G401.6 (cell line): ENCODE measurements around the gene PRDX6.
"Not testable (repeated sequence)": the region's sequence is repeated elsewhere in the genome, so short reads cannot be mapped to it uniquely, and the experiment has no call there.

Source experiments
- FAIRE-seq: peaks from 2 replicates; lab custom pipeline; 2012; peaks lifted over from hg19 to GRCh38; lab: Jason Lieb, UNC

PRDX6 gene

DNA sequence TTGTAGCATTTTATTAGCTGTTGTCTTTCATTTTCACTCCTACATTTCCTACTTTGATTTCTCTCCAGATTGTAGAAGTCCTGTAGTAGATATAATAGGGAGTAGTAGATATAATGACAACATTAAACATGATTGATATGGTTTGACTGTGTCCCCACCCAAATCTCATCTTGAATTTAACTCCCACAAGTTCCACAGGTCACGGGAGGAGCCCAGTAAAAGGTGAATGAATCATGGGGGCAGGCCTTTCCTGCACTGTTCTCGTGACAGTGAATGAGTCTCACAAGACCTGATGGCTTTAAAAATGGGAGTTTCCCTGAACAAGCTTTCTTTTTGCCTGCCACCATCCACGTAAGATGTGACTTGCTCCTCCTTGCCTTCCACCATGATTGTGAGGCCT is 7.5 kb upstream of the PRDX6 start:
- no peak for FAIRE-seq

DNA sequence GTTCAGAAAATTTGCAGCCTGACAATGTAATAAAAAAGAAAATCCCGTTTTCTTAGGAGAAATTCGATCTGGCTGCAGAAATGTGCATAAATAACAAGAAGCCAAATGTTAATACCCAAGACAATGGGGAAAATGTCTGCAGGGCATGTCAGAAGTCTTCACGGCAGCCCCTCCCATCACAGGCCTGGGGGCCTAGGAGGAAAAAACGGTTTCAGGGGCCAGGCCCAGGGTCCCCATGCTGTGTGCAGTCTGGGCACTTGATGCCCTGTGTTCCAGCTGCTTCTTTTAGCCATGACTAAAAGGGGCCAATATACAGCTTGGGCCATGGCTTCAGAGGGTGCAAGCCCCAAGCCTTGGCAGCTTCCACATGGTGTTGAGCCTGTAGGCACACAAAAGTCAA is 6.5 kb upstream of the PRDX6 start:
- FAIRE-seq = no peak

DNA sequence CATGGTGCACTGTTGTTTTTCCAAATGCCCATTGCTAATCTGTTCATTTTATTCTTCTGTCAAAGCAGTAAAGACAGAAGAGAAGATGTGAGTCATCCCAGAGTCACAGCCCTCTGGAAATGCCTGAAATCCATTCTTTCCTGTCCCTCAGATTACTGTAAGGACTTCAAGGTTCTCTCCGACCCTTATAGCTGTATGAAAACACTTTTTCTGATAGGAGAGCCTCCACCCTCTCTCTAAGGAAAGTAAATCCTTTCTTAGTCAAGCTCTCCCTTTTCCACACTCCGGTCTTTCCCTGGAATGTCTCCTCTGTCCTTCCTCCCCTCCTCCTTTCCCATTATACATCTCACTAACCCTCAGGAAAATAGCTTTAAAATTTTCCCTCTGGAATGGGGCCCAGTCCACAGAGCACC is 3.5 kb upstream of the PRDX6 start:
- no peak for FAIRE-seq

DNA sequence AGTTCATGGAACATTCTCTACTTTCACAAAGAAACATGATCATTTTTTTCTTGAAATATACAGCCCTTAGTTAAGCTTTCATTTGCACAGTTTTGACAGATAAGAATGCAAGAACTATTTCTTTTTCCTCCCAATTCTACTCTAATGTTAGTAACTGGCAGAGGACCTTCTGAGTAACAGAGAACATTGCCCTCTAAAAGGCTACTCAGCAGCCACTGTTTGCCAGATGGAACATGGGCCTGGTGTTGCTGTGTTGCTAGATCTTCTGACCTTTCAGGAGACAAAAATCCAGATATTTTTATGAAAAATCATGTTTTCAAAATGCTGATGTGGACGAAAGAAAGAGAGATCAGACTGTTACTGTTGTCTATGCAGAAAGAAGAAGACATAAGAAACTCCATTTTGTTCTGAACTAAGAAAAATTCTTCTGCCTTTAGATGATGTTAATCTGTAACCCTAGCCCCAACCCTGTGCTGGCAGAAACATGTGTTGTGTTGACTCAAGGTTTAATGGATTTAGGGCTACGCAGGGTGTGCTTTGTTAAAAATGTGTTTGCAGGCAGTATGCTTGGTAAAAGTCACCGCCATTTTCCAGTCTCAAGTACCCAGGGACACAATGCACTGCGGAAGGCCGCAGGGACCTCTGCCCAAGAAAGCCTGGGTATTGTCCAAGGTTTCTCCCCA is 2.9 kb upstream of the PRDX6 start:
- FAIRE-seq = no peak

DNA sequence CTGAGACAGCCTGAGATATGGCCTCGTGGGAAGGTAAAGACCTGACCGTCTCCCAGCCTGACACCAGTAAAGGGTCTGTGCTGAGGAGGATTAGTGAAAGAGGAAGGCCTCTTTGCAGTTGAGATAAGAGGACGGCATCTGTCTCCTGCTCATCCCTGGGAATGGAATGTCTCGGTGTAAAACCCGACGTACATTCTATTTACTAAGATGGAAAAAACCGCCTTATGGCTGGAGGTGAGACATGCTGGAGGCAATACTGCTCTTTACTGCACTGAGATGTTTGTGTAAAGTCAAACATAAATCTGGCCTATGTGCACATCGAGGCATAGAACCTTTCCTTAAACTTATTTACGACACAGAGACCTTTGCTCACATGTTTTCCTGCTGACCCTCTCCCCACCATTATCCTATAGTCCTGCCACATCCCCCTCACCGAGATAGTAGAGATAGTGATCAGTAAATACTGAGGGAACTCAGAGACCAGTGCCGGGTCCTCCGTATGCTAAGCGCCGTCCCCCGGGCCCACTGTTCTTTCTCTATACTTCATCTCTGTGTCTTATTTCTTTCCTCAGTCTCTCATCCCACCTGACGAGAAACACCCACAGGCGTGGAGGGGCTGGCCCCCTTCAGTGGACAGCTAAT is 2.2 kb upstream of the PRDX6 start:
- not testable (repeated sequence) for FAIRE-seq

DNA sequence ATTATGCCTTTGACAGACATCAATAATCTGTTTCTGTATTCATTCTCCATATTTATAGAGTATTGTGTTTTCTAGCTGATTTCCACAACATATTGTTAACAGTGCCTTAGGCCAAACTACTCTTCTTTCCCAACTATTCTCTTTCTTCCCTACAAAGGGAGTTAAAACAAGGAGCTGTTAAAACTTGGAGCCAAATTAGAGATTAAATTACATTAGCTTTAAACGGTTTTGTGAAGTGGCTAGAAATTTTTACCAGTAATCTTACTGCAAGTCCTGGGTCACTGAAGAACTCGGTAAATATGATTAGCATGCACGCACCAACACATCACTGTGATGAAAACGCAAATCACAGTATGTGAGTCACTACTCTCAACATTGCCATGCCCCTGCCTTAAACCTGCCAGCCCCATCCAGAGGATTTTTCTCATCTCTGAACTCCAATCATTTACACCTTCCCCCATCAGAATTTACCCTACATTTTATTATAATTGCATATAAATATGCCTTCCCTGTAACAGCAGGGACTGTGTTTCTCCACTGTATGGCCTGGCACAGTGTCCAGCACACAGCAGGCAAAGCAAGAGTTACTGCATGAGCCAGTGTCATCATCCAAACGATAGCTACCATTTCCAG is 1.5 kb upstream of the PRDX6 start:
- no peak for FAIRE-seq

DNA sequence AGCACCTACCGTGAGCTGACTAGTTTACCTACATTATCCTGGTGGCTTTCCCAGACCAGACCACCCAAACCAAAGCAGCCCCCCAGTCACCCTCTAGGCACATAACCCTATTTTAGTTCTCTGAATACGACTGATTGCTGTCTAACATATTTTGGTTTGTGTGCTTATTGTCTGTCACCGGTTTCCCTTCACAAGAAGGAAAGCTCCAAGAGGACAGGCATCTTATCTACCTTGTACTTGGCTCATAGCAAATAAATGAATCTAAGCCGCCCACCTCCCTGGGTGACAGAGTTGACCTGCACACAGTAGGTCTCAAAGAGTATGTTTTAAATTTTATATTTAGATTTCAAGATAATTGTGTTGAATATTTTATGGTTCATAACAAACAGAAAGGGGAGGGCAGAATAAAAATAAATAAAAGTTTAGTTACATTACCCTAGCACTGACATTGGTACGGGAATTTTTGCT is 904 bp upstream of the PRDX6 start:
- no peak for FAIRE-seq

DNA sequence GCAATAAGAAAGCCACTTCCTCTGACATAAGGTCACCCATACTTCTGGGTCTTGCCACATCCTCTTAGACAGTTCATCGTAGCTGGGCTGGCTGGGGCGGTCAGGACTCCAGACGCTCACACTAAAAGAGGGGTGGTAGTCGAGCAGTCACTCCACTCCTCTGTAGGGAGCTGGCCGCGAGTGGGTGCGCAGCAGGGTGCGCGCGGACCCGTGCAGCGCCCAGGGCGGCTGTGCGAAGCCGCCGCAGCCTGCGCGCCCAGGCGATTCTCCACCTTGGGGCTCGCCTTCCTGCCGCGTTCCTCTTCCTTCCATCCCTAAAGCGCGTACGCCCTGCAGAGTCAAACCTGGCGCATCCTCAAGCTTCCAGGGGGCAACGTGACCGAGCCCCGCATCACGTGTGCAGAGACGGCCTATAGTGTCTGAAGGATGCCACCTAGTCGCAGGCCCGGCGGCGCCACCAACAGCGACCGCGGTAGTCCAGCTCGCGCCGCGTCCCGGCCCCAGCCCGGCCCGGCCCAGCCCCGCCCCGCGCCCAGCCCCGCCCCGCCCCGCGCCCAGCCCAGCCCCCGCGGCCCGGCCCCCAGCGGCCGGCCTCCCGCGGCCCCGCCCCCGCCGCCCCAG is 360 bp upstream of the PRDX6 start:
- FAIRE-seq = no peak

DNA sequence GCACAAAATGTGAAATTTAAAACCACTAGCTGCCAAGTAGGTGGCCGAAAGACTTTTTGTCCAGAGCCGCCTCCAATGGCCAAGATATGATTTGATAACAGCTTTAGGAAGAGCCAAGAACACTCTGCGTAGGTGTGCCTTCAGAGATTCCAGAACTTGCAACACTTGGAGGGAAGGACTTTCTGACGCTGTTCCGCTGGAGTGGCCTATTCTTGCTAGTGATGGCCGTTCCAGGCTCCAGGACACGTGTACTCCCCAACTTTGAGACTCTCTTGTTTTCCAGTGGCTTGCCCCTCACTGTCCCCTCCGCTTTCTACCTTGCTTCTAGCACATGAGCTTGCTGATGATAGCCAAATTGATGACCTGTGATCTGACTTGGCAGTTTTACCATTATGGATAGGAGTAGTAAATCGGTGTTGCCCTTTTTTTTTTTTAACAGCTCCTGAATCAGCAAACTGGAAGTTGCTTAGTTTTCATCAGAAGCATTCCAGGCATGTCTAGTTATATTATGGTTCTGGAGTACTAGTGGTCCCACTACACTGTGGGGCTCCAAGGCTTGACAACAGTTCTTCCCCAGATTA is 1.0 kb downstream of the PRDX6 start:
- FAIRE-seq = no peak

DNA sequence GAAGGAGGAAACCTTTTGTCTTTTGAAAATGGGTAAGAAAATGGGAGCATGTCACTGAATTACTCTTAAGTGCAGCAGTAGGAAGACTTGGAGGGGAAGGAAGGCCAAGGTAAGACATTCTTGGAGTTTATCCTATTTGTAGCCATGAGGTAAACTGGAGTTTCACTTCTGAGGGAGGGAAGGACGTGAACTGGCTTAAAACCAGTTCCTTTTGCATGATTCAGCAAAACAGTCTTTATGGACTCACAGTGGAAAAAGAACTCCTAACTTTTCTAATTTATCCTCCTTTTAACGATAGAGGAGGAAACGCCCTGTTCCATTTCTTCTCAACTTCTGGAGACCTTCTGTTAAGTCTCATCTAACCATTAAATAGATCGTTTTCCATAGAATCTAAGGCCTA is 2.5 kb downstream of the PRDX6 start:
- no peak for FAIRE-seq

DNA sequence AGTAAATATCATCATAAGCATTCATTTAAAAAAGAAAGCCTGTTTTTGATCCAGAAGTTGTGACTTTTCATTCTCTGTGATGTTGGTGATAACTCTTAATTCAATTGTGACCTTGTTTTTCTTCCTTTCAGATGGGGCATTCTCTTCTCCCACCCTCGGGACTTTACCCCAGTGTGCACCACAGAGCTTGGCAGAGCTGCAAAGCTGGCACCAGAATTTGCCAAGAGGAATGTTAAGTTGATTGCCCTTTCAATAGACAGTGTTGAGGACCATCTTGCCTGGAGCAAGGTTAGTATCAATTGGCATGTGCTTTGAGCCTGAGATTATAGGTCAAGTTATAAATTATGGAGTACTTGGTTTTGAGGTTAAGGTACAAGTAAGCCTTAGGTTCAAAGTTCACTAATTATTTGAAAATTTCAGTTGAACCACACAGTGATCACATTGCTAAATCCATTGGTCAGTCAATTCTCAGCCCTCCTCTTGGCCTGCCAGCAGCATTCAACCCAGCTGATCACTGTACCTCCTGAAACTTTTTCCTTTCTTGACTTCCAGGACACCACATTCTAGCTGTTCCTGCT is 4.1 kb downstream of the PRDX6 start:
- FAIRE-seq = no peak

DNA sequence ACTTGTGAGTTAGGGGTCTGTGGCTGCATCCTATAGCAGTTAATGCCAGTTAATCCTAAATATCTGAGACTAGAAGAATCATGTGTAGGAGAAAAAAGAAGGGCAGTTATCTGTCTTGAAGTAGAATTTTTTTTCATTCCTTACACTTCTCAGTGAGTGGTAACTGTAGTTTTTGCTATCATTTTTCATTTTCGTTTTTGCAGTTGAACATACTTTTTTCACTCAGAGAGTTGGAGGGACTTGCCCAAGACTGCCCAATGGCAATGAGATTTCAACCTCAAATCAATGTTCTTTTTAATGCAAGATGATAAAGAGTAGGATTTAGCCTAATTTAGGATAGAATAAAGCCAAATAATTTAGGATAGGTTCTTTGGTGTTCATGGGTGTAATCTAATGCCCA is 5.5 kb downstream of the PRDX6 start:
- FAIRE-seq = no peak

DNA sequence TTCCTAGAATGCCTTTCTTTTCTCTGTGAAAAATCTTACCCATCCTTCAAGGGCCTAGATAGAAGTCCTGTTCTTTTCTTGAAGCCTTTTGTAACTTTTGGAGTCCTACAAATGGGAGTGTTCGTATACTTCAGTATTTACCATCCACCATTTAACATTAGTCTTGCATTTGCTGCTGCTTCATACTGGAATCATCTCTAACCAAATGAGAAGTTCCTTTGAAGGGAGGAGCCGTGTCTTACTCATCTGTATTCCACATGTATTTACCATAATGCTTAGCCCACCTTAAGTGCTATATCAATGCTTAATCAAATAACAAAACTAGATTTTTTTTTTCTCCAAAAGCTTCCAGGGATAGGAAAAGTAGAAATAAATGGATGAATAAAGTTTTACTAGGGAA is 7.1 kb downstream of the PRDX6 start:
- no peak for FAIRE-seq

DNA sequence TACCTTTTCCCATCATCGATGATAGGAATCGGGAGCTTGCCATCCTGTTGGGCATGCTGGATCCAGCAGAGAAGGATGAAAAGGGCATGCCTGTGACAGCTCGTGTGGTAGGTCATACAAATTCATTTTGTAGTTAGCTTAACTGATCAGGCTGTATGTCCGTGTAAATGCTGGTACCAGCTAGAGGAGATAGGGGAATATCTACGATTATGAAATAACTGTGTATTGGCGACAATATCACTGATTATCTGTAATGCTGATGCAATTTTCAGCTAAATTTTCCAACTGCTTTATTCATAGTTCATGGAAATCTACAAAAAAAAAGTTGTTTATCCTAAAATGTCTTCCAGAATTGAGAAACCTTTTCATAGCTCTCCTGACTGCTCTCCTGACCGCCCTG is 8.3 kb downstream of the PRDX6 start:
- FAIRE-seq = no peak

DNA sequence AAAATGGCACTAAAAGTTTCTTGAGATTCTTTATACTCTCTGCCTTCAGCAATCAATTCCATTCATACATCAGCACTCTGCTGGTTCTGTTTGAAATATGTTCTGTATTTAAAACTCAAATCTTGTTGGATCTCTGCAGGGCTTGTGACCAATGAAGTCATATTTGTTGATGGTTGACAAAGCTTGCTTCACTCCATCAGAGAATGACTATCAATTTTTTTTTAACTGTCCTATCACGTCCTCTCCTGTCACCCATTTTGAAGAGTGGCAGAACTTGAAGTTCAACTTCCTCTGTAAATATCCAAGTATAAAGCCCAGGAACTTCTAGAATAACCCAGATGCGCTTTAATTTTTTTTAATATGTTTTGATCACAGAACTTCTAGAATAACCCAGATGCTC is 10.9 kb downstream of the PRDX6 start:
- FAIRE-seq = no peak

DNA sequence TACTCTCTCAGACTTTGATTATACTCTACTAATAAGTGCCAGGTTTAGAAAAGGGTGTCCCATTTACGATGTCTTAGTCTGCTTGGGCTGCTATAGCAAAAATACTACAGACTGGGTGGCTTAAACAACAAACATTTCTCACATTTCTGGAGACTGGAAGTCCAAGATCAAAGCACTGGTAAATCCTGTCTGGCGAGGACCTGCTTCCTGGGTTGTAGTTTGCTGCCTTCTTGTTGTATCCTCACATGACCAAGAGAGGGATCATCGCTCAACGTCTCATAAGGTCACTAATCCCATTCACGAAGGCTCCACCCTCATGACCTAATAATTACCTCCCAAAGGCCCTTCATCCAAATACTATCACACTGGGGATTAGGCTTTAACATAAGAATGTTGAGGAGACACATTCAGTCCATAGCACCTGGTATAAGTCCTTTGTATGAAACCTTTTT is 12.0 kb downstream of the PRDX6 start:
- FAIRE-seq = no peak

DNA sequence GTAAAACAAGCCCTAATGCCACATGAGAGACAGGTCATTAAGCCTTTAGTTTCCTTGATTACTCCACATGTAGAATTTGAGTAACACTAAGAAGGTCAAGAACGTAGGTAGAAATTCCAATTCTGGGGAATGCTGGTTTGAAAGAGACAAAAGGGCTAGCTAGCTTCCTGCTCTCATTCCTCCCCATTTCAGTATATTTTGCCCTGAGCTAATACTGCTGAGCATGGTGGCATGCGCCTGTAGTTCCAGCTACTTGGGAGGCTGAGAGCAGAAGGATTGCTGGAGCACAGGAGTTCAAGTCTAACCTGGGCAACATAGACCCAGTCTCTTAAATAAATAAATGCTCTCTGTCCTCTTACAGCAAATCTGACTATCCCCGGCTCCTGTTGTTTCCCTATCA is 12.8 kb downstream of the PRDX6 start:
- no peak for FAIRE-seq

DNA sequence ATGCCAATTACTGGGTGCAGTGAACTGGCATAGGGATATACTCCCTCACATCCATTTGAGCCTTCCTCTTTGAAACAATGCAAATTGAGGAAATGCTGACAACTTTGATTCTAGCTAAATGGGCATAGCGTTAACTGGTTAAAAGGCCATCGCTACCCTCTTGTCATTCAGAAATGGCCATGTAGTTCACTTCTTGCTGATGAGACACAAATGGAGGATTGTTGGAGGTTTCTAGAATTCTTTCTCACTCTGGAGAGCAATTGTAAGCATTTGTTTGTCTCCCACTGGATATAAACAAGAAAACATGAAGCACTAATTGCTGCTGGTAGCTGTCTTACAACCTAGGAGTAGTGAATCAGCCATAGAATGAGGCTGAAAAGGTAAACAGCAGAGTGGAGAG is 14.4 kb downstream of the PRDX6 start:
- FAIRE-seq = no peak

DNA sequence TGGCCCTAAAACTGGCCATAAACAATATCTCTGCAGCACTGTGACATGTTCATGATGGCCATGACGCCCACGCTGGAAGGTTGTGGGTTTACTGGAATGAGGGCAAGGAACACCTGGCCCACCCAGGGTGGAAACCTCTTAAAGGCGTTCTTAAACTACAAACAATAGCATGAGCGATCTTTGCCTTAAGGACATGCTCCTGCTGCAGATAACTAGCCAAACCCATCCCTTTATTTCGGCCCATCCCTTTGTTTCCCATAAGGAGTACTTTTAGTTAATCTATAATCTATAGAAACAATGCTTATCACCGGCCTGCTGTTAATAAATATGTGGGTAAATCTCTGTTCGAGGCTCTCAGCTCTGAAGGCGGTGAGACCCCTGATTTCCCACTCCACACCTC is 16.0 kb downstream of the PRDX6 start:
- FAIRE-seq = not testable (repeated sequence)

DNA sequence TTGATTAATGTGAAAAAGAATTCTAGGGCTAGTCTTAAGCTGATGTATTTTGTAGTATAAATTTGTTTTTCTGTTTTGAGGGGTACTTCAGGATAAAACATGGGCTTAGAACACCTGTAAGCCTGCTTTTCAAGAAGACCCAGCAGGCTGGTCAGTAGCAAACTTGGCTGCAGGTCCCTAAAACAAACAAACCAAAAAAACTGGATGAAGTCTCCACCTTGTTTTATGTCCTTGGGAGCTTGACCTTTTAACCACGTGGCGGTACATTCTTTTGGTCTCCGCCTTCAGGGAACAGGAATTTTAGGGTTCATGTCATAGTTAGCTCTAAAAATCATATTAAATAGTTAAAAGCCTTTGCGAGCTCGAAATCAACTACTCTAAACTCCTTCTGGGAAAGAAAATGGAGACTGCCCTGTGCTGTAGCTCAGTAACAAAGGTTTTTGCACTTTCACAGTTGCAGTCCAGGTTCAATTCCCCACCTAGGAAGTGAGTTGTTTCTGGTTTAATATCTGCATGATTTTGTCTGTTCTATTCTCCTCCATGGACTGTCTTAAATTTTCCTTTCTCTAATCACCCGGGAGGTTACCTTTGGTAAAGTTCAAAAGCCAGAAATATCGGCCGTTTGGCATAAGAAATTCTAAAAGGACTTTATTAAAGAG is 18.6 kb downstream of the PRDX6 start:
- FAIRE-seq = no peak

DNA sequence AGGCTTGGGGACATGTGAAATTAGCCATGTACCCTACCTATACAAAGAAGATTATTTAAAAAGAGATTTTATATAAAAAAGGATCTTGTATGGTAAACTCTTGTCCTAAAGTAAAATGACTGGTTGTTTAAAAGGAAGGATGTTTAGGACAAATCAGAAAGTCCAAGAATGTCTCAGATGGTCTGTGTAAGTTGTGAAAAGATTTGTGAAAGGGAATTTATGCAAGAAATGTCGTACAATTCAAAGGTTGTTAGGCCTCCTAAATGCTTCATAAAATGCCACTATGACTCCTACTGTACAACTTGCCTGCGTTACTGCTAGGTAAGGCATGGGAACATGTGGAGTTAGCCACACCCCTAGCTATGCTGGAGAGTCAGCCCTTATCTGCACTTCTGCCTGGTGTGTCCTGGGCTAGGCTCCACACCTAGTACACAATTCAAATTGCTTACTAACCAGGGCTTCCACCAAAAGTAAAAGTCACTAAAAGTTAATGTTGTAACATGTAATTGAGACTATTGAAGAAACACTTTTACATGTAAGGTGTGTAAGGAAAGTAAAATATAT is 19.7 kb downstream of the PRDX6 start:
- no peak for FAIRE-seq

DNA sequence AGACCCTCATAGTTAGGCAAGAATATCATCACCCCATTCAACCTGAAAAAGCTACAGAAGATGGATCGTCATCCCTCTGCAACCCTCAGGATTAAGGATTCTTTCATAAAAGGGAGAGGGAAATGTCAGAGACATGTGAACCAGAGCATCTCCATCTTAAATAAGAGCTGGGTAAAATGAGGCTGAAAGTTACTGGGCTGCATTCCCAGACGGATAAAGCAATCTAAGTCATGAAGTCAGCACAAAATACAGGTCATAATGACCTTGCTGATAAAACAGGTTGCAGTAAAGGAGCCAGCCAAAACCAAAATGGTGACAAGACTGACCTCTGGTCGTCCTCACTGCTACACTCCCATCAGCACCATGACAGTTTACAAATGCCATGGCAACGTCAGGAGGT is 22.6 kb downstream of the PRDX6 start:
- FAIRE-seq = no peak
